Stimulated activated CD4-positive, alpha-beta T cell treated with anti-CD3 and anti-CD28 coated beads, Interleukin-4, amount 100 ng/mL, for 24 hours (primary cell): ENCODE results near the gene DLGAP1.

Source experiments
- DNase-seq: peaks from one replicate; pipeline ENCODE4 v3.0.0-alpha.2; 2020

DLGAP1 gene

GRCh38 chr18:4284528-4284927 is 170.6 kb downstream of the DLGAP1 start:
- no peak for DNase-seq

- DNase-seq: no peak
Measured at GRCh38 chr18:4283746-4284291, 171.3 kb downstream of the DLGAP1 start.

- DNase-seq: no peak
Measured at GRCh38 chr18:4282954-4283353, 172.2 kb downstream of the DLGAP1 start.

GRCh38 chr18:4276953-4277585 is 178.0 kb downstream of the DLGAP1 start:
- DNase-seq: no peak

GRCh38 chr18:4271952-4272351 is 183.2 kb downstream of the DLGAP1 start:
- no peak for DNase-seq

GRCh38 chr18:4270988-4271387 is 184.1 kb downstream of the DLGAP1 start:
- DNase-seq: no peak

- DNase-seq: no peak
Measured at GRCh38 chr18:4270016-4270415, 185.1 kb downstream of the DLGAP1 start.

GRCh38 chr18:4267641-4268040 is 187.5 kb downstream of the DLGAP1 start:
- no peak for DNase-seq

GRCh38 chr18:4264347-4264791 is 190.7 kb downstream of the DLGAP1 start:
- no peak for DNase-seq

GRCh38 chr18:4260107-4260506 is 195.0 kb downstream of the DLGAP1 start:
- DNase-seq: no peak

- no peak for DNase-seq
Measured at GRCh38 chr18:4256766-4257417, 198.2 kb downstream of the DLGAP1 start.

GRCh38 chr18:4254840-4255239 is 200.3 kb downstream of the DLGAP1 start:
- no peak for DNase-seq

GRCh38 chr18:4252829-4253228 is 202.3 kb downstream of the DLGAP1 start:
- no peak for DNase-seq

GRCh38 chr18:4251873-4252272 is 203.2 kb downstream of the DLGAP1 start:
- no peak for DNase-seq

GRCh38 chr18:4251206-4251605 is 203.9 kb downstream of the DLGAP1 start:
- DNase-seq: no peak

- DNase-seq: no peak
Measured at GRCh38 chr18:4250141-4250540, 205.0 kb downstream of the DLGAP1 start.

GRCh38 chr18:4248686-4249085 is 206.4 kb downstream of the DLGAP1 start:
- DNase-seq: no peak

GRCh38 chr18:4246374-4246773 is 208.7 kb downstream of the DLGAP1 start:
- DNase-seq: no peak

- no peak for DNase-seq
Measured at GRCh38 chr18:4245456-4245855, 209.7 kb downstream of the DLGAP1 start.

GRCh38 chr18:4242431-4243161 is 212.5 kb downstream of the DLGAP1 start:
- DNase-seq: no peak

- no peak for DNase-seq
Measured at GRCh38 chr18:4241090-4241617, 214.0 kb downstream of the DLGAP1 start.

GRCh38 chr18:4238966-4239365 is 216.1 kb downstream of the DLGAP1 start:
- no peak for DNase-seq

- DNase-seq: no peak
Measured at GRCh38 chr18:4237664-4238041, 217.5 kb downstream of the DLGAP1 start.
